Activated CD4-positive, alpha-beta T cell treated with anti-CD3 and anti-CD28 coated beads, Interleukin-2, amount 50 U/mL, for 1 hour (primary cell): ENCODE measurements around the gene NME1.
A peak's percentile ranks its signal among the peaks of the same experiment; 100 is the strongest.
"Not testable (repeated sequence)": the region's sequence is repeated elsewhere in the genome, so short reads cannot be mapped to it uniquely, and the experiment has no call there.

ENCODE experiments used
- DNase-seq: peaks from one replicate; pipeline ENCODE4 v3.0.0-alpha.2; 2020

NME1 gene

DNA sequence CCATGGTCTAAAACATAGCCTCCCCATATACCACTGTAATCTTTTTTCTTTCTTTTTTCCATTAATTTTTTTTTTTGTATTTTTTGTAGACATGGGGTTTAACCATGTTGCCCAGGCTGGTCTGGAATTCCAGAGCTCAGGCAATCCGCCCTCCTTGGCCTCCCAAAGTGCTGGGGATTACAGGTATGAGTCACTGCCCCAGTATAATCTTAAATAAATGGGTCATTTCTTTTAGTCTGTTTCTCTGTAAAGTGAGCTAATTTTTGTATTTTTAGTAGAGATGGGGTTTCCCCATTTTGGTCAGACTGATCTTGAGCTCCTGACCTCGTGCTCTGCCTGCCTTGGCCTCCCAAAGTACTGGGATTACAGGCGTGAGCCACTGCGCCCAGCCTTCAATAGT lies 5.7 kb upstream of the NME1 start:
- no peak for DNase-seq

DNA sequence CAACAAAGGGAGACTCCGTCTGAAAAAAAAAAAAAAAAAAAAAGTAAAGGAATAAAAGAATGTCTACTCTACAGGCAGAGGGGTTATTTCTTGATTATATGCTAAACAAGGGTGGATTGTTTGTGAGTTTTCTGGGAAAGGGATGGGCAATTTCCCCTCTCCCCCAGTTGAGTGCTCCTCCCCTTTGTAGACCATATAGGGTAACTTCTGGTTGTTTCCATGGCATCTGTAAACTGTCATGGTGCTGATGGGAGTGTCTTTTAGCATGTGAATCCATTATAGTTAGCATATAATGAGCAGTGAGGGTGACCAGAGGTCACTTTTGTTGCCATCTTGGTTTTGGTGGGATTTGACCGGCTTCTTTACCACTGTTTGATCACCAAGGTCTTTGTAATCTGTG lies 4.2 kb upstream of the NME1 start:
- no peak for DNase-seq

DNA sequence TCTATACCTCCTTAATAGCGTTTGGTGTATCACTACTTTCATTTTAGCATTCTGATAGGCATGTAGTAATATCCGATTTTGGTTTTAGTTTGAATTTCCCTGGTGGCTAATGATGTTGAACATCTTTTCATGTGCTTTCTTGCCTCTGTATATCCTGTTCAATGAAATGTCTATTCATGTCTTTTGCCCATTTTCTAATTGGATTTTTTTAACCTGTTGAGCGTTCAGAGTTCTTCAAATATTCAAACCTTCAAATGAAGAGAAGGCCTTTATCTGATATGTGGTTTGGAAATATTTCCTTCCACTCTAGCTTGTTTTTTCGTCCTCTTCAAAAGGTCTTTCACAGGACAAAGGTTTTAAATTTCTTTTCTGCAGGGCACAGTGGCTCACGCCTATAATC lies 2.4 kb upstream of the NME1 start:
- no peak for DNase-seq

DNA sequence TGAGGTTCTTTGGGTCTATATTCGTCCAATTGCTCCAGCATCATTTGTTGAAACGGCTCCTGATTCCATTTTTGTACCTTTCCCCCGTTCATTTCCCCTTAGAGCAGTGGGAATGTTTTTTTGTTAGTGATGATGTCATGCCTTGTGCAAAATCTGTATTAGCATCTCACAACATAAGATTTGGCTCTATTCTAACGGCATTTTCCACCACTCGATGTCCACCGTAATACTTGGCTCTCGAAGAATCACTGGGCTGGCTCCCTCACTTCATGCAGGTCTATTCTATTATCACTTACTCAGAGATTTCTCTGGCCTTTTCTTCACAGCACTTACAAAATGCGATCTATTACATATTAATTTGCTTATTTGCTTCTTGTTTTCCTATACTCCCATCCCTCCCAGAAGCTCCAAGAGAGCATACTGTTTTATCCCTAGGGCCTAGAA lies 571 bp upstream of the NME1 start:
- DNase-seq = no peak

DNA sequence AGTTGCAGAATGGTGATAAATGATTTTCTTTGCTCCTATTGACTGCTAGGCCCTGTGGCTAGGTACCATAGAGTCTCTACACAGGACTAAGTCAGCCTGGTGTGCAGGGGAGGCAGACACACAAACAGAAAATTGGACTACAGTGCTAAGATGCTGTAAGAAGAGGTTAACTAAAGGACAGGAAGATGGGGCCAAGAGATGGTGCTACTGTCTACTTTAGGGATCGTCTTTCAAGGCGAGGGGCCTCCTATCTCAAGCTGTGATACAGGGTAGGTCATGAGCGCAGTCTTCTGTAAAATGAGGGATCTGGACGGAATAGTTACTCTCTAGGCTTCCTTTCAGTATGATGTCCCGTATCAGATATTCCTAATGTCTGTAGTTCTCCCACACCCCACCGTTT lies 817 bp downstream of the NME1 start:
- DNase-seq = no peak

DNA sequence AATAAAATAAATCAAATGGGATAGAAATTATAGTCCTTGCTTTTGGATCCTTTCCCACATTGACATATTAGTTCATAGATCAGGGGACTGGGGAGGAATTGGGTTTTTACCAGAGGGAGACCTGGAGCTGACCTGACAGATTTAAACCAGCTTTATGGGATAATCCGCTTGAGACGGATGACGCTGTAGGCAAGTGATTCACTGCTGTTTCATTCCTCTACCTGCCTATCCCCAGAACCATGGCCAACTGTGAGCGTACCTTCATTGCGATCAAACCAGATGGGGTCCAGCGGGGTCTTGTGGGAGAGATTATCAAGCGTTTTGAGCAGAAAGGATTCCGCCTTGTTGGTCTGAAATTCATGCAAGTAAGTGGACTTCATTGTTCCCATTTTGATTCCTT lies 2.1 kb downstream of the NME1 start:
- DNase-seq = no peak

DNA sequence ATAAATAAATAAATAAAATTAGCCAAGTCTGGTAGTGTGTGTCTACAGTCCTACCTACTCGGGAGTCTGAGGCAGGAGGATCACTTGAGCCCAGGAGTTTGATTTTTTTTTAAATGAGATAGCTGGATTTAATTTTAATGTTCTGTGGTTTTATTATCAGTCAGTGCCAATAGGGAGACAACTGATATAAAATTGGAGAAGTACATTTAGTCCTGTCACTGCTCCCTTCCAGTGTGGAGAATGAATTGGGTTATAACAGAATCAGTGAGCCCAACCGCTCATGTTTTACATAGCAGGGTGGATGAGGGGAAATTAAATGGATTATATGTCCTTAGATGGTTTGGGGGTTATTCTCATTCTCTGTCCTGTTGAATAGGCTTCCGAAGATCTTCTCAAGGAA lies 6.2 kb downstream of the NME1 start:
- DNase-seq = no peak

DNA sequence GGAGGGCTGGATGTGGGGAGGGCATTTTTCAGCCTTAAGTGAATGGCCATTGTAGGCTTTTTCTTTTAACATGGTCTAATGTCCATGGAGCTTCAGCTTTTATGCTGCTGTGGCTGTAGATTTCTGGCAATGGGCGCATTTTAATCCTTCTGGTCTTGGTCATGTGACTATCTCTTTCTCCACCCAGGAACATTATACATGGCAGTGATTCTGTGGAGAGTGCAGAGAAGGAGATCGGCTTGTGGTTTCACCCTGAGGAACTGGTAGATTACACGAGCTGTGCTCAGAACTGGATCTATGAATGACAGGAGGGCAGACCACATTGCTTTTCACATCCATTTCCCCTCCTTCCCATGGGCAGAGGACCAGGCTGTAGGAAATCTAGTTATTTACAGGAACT lies 8.2 kb downstream of the NME1 start:
- DNase-seq = no peak

DNA sequence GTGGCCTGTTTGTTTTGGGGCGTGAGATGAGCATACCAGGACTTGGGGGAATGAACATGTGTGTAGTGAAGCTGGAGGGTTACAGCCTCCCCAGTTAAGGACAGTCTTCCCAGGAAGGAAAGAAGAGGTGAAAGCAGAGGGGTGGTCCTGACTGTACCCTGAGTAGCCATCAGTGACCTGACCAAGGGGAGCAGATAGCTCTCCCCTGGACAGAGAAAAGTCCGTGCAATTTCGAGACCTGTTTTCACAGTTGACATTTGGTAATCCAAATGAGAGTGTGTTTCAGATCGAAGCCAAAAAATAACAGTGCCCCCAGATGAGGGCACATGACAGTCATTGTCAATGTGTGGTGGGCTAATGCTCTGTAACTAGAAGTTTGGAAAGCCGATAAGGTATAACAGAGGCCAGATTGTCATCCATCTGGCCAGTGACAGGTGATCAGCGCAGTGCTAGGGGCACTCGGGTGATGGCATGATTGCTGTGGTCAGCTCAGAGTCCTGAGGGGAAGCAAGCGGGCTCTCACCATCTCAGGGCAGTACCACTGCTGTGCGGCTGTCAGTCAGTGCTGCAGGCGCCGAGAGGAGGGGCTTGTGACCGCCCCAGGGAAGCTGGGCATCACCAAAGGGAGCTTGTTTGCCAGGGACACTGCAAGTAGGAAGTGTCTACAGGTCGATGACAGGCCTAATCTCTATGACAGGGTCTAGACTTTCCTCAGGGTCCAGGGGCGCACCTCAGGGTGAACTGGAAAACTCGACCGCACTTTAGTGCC lies 11.7 kb downstream of the NME1 start:
- DNase-seq = no peak

DNA sequence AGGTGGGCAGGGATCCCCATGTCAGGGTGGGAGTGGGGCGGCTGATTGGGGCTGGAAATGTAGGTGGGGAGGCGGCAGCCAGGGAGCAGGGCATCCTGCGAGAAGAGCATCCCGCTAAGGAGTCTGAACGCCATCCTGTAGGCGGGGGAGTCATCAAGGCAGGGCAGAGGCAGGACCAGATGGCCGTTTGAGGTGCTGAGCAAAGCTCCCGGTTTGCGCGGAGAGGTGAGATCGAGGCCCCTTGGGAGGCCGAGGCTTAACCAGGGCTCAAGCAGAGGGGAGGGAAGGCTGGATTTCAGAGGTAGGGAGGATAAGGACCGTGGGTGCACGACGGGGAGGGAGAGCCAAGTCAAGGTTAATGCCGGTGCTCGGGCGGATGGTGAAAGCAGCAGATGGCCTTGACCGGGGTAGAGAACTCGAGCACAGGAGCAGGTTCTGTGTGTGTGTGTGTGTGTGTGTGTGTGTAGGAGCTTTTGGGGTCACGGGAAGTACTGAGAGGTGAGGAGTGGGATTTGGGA lies 12.4 kb downstream of the NME1 start:
- DNase-seq = peak; percentile 11

DNA sequence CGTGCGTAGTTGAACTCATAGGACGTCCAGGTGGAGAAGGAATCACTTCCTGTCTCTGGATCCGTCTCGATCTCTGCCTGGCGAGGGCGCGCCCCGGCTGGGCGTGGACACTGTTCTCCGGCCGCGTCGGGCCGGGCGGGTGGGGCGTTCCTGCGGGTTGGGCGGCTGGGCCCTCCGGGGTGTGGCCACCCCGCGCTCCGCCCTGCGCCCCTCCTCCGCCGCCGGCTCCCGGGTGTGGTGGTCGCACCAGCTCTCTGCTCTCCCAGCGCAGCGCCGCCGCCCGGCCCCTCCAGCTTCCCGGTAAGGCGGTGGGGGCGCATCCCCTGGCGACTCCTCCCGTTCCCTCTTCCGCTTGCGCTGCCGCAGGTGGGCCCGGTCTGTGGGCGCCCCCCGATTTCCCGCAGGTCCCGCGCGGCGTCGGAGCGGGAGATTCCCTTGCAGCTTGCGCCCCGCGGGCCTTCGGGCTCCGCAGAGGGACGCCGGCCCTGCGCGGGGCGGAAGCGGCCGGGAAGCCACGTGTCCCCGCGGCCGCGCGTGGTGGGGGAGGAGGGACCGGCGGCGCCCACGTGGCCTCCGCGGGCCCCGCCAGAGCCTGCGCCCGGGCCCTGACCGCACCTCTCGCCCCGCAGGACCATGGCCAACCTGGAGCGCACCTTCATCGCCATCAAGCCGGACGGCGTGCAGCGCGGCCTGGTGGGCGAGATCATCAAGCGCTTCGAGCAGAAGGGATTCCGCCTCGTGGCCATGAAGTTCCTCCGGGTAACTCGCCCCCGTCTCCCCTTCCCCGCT lies 13.0 kb downstream of the NME1 start, which contains the start of gene NME2:
Gene NME2, plus strand, starts transcription at position 214 of the 789 bp plus-strand sequence. Its CDS starts 420 bp downstream, at position 634.
- DNase-seq = peak; percentile 40

DNA sequence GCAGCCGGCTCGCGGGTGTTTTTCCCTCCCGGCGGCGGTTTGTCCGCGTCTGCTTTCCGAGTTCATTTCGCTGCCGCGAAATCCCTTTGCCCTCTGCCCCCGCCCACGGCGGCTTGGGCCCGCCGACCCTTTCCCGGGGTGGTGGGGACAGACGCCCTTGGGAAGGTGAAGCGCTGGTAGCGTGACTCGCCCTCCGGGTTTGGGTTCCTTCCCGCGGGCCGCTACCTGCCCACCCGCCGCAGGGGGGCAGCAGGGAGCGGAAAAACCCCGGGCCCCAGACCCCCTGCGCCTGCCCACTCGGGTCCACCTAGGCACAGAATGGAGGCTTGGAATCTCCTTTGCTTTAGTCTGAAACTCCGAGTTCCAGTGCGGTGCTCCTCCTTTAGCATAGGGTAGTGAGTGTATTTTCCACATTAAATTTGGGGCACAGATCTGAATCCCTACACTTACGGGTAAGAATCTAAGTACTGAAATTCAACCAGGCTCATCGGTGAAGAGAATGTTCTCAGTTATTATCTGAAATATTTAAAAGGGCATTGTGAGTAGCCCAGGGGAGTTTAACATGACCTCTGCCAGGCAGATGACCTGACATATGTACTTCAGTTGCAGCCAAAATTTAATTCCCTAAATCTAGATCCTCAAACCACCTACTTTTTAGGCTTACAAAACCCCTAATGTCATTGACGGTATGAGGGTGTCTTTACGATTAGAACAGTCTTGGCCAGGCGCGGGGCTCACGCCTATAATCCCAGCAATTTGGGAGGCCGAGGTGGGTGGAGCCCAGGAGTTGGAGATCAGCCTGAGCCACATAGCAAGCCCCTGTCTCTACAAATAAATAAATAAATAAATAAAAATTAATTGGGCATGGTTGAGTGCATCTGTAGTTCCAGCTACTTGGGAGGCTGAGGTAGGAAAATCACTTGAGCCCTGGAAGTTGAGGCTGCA lies 13.9 kb downstream of the NME1 start:
- DNase-seq = peak; percentile 57

DNA sequence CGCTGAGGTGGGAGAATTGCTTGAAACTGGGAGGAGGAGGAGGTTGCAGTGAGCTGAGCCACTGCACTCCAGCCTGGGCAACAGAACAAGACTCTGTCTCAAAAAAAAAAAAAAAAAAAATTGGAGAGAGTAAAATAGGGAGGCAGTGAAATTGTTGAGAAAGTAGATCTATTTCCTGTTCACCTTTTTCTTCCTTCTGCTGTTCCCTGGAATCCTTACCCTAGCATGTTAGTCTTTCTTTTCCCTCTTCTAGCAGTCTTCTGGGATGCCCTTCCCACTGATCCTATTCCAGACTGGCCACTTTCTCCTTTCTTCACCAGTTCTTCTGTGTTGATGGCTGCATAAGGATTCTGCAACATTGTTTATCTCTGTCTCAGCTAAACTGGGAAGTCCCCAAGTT lies 16.0 kb downstream of the NME1 start:
- no peak for DNase-seq

DNA sequence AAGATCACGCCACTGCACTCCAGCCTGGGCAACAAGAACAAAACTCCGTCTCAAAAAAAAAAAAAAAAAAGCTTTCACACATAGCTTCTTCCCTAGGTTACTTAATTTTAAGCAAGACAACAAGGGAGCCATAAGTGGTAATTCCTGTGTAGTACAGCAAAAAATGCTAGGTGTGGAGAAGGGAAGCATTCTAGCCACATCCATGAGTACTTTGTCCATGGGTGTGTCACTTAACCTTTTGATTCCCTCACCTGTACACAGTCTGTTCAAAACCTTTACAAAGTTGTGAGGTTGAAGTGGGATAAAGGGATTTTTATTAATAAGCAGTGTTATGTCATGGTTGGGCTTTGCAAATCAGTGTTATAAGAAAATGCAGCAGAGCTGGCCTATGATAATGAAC lies 17.4 kb downstream of the NME1 start:
- no peak for DNase-seq

DNA sequence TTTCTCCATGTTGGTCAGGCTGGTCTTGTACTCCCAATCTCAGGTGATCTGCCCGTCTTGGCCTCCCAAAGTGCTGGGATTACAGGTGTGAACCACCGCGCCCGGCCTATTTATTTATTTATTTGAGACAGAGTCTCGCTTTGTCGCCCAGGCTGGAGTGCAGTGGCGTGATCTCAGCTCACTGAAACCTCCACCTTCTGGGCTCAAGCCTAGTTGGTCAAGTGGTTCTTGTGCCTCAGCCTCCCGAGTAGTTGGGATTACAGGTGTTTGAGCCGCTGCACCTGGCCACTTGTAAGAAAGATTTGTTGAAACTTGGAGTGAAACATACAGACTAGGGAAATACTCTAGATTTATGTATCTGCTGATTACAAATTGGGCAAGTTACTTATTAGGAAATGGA lies 18.7 kb downstream of the NME1 start:
- DNase-seq = not testable (repeated sequence)

DNA sequence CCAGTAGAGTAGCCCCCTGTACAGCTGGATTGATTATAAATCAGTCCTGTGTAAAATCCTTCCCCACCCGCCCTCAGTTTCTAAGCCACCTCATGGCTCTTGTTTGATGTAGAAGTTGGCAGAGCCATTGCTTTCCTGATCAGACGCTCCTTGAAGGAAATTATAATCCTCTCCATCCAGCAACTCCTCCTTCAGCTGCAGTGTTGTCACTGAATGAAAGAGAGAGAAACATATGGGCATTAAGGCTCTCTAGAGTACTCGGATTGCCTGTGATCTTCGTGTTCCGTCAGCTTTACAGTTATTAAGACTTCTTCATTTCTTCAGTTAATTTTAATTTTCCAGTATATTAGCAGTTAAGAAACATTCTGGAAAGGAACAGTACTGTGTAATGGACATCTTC lies 27.1 kb downstream of the NME1 start:
- DNase-seq = no peak

DNA sequence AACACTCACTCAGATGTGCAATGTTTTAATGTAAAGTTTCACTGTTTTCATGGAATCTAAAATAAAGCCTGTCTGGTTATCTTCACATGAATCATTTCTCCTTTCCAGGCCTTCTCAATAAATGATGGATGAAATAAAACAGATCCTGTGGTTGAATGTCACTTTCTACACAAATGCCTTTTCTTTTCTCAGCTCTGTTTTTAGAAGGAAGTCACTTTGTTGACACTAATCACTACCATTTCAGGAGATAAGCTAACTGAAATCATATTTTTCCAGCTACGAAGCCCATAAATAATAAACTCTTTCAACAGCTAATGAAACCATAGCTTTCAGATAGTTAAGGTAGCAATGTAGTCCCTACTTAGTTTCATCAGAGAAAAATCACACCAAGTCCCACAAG lies 30.8 kb downstream of the NME1 start:
- DNase-seq = no peak

DNA sequence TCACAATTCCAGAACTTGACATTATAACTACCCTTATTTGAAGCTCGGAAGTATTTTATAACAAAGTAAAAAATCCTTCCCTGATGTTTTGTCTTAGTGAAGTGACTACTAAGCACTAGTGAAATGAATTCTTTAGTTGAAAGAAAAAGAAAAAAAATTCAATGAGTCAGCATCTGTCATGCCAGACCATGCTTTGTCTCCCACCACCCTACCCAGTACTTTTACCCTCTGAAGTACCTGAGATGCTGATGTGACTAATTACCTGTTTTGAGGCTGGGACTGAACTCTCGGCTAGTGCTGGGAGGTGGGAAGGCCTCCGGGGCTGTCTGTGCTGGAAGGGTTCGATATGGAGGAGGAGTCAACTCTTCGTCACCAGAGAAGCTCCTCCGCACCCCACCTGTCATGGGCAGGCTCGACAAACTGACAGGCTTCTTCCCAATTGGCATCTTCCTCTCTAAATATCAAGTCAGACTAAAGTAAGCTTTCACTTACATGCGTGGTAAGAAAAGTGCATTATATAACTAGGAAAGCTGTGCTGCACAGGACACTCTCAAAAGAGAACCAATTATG lies 32.5 kb downstream of the NME1 start:
- no peak for DNase-seq

DNA sequence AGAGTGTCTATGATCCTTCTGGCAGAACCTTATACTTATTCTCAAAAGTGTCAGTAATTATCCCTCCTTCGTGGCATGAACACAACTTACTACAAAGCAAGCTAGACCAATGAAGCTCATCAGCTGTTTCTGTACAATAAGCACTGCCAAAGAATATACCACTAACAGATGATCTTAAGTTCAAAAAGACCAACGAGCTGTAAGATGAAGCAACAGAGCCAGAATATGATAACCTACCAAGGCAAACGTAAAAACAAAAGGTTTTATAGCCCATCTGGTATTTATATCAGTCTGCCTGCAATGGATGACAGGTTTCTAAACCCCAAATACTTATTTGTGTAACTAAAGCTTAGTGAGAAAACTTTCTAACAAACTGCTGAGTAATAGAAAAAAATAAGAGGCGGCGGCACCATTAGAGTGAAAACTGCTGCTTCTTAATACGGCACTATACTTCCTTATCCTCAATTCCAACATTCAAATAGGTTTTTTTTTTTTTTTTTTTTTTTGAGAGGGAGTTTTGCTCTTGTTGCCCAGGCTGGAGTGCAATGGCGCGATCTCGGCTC lies 35.0 kb downstream of the NME1 start:
- DNase-seq = no peak

DNA sequence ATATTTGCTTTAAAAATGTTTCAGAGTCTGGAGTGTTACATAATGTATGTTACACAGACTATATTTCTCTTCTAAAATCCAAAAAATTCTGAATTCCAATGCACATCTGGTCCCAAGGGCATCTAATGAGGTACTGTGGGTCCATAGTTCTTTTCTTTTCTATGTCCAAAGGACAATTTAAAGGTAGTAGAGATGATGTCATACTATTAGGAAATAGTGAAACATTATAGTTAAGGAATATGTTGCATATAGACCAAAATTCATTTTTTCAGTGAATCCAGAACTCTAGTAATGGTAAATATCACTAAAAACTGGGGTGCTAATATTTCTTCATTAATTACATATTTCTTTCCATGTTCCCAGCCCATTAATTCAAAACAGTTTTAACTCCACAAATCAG lies 35.8 kb downstream of the NME1 start:
- DNase-seq = no peak

DNA sequence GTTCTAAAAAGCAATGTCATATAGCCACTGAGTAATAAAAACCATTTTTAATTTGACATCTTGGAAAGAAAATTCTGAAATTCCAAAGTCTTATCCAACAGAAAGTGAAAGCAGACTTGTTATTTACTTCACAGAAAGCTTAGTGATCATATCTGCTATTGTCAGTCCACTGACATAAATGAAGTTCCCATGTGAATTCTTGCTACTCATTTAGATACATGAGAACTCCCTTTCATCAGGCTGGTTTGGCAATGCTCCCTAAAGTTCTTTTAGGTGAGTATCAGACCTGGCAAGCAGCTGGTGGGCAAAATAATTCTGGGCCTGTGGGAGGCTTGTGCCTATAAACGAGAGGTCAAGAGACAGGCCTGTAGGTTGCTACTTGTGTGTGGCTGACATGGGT lies 36.3 kb downstream of the NME1 start:
- DNase-seq = no peak

DNA sequence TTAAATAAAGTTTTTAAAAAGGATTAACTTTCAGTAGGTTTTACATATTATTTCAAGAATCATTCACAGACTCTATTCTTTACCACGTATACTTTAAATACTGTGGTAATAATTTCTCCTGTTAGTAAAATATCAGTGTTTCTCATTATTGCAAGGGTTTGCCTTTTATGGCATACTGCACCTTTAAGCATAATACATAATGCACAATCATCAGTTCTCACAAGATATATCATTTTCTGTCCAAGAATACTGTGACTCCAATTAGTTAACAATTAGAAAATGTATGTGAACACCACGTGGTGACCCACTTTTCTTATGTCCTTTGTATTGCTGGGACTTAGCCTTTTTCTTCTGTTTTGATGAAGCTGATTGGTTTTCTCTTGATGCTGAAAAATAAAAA lies 38.5 kb downstream of the NME1 start:
- no peak for DNase-seq
